ENCODE results near the gene UBE2M. TPM values are rescaled to one million over a fixed set of nuclear protein-coding genes. Genes with fewer than 3 reads are reported as not detected.

The UBE2M gene
- polyA plus RNA-seq, 1 of the 3 experiments (the other 2 are of a cell fraction), result 135 TPM

GRCh38 chr19:58516246-58516836, 42.1 kb downstream of the UBE2M start:
- H4K20me1 ChIP-seq (ENCODE audit: insufficient read depth), result no peaks in the 10 kb centered on the region; the same call in 1 of the 2 replicates
- peaks cover 63% of the 10 kb centered on the region for H3K79me2 ChIP-seq (ENCODE audit: insufficient read depth)
- H2AFZ ChIP-seq (ENCODE audit: low read depth), result no peak overlapping the region
- peak overlapping the region; percentile 4; the same call in 1 of the 2 replicates for H3K4me2 ChIP-seq
- no peaks in the 10 kb centered on the region for H3K27me3 ChIP-seq (ENCODE audit: insufficient read depth)
- H3K4me1 ChIP-seq (ENCODE audit: control insufficient read depth in 1 of 2, insufficient read depth in 2 of 2, low read depth in 1 of 2, low read length in 1 of 2), result peaks cover 0 to 36% of the 10 kb centered on the region in 2 experiments; a peak in 1 of 4 replicates
- peaks cover 9 to 28% of the 10 kb centered on the region in 2 experiments for H3K36me3 ChIP-seq (replicated peaks in 1 of 2; ENCODE audit: control insufficient read depth in 1 of 2, insufficient read depth in 2 of 2, low read length in 1 of 2)
- DNase-seq, result no peak
- H3K9me2 ChIP-seq, result no peaks in the 10 kb centered on the region
- TF ChIP-seq MXI1 (IDR thresholded peaks at IDR 0.05; ENCODE audit: low read depth, low read length) (no peak), CTCF (IDR thresholded peaks at IDR 0.05) (no peak), MAX (IDR thresholded peaks at IDR 0.05; ENCODE audit: low read depth) (no peak), EP300 (IDR thresholded peaks at IDR 0.05; ENCODE audit: borderline replicate concordance in 1 of 2, low read depth in 1 of 2, low read length in 1 of 2) (no peak), POLR2AphosphoS5 (IDR thresholded peaks at IDR 0.05; ENCODE audit: low read depth, low read length) (no peak), FOXM1 (IDR thresholded peaks at IDR 0.05; ENCODE audit: low read depth) (no peak), RCOR1 (IDR thresholded peaks at IDR 0.05; ENCODE audit: low read length) (no peak), JUND (IDR thresholded peaks at IDR 0.05) (no peak), TAF1 (IDR thresholded peaks at IDR 0.05; ENCODE audit: borderline replicate concordance, low read depth, low read length) (no peak), EZH2phosphoT487 (IDR thresholded peaks at IDR 0.05; ENCODE audit: borderline replicate concordance, low read depth) (no peak), YY1 (IDR thresholded peaks at IDR 0.05; ENCODE audit: low read depth) (no peak), NFIC (IDR thresholded peaks at IDR 0.05; ENCODE audit: borderline replicate concordance) (no peak), FOSL2 (IDR thresholded peaks at IDR 0.05; ENCODE audit: borderline replicate concordance, low read depth) (no peak), GATA2 (CRISPR knock-in tag; IDR thresholded peaks at IDR 0.05) (no peak), ELF1 (IDR thresholded peaks at IDR 0.05) (no peak)
- TF ChIP-seq, protein P1, sequence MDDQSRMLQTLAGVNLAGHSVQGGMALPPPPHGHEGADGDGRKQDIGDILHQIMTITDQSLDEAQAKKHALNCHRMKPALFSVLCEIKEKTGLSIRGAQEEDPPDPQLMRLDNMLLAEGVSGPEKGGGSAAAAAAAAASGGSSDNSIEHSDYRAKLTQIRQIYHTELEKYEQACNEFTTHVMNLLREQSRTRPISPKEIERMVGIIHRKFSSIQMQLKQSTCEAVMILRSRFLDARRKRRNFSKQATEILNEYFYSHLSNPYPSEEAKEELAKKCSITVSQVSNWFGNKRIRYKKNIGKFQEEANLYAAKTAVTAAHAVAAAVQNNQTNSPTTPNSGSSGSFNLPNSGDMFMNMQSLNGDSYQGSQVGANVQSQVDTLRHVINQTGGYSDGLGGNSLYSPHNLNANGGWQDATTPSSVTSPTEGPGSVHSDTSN (IDR thresholded peaks at IDR 0.05), result no peak
- TF ChIP-seq, protein P2, sequence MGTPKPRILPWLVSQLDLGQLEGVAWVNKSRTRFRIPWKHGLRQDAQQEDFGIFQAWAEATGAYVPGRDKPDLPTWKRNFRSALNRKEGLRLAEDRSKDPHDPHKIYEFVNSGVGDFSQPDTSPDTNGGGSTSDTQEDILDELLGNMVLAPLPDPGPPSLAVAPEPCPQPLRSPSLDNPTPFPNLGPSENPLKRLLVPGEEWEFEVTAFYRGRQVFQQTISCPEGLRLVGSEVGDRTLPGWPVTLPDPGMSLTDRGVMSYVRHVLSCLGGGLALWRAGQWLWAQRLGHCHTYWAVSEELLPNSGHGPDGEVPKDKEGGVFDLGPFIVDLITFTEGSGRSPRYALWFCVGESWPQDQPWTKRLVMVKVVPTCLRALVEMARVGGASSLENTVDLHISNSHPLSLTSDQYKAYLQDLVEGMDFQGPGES (IDR thresholded peaks at IDR 0.05; ENCODE audit: low read depth, low read length), result no peak
- ChIA-PET POLR2A (no interaction called here), CTCF (interaction anchor here (1.3 kb wide), 1 partner anchor 40 kb away, joined by 3 read pairs; no protein-coding TSS in a partner anchor)
- H3K9me3 ChIP-seq, result no peaks in the 10 kb centered on the region
- H3K27ac ChIP-seq (ENCODE audit: low read depth in 2 of 2, low read length in 1 of 2), result no peak overlapping the region
- H3K4me3 ChIP-seq (ENCODE audit: low read depth in 2 of 2, low read length in 1 of 2), result no peak overlapping the region
- peaks cover 23% of the 10 kb centered on the region for H3F3A ChIP-seq (replicated peaks; ENCODE audit: insufficient read depth)
- 93% methylated on average over 16 of the region's 25 CpGs for WGBS (ENCODE audit: low lambda C conversion rate)
- H3K9ac ChIP-seq, result no peak overlapping the region
